SU-DHL-6 (cell line): ENCODE measurements around the gene PRR7.

Source experiments
- CTCF ChIP-seq: fragments of 200-600 bp; sonication (generic); IDR thresholded peaks from one replicate; pipeline ENCODE4 v1.5.1; 2017; ENCODE audit warnings: antibody characterized with exemption, mild to moderate bottlenecking, low read length, moderate library complexity; ENCODE audit not compliant: insufficient read depth, poor library complexity, severe bottlenecking
- EZH2phosphoT487 ChIP-seq: fragments of 200-600 bp; sonication (generic), shearing (Covaris generic); conservative IDR thresholded peaks from 2 replicates; pipeline ENCODE4 v1.6.1; 2018; ENCODE audit warnings: mild to moderate bottlenecking, antibody characterized with exemption, low read length, moderate library complexity, mixed read lengths

GRCh38 chr5:177474846-177475562, 28.4 kb downstream of the PRR7 start:
- TF ChIP-seq EZH2phosphoT487 (no peak), CTCF (no peak)
